Measurements from ENCODE around the gene KIF25.
"Not testable (repeated sequence)": the region's sequence is repeated elsewhere in the genome, so short reads cannot be mapped to it uniquely, and the experiment has no call there.

KIF25 gene

DNA sequence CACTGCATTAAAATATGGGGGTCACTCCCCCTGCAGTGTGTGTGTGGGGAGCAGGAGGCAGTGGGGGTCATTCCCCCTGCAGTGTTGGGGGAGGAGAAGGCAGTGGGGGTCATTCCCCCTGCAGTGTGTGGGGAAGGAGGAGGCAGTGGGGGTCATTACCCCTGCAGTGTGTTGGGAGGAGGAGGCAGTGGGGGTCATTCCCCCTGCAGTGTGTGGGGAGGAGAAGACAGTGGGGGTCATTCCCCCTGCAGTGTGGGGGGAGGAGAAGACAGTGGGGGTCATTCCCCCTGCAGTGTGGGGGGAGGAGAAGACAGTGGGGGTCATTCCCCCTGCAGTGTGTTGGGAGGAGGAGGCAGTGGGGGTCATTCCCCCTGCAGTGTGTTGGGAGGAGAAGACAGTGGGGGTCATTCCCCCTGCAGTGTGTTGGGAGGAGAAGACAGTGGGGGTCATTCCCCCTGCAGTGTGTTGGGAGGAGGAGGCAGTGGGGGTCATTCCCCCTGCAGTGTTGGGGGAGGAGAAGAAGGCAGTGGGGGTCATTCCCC, 21.3 kb upstream of the KIF25 start:
- not testable (repeated sequence) for DNase-seq

DNA sequence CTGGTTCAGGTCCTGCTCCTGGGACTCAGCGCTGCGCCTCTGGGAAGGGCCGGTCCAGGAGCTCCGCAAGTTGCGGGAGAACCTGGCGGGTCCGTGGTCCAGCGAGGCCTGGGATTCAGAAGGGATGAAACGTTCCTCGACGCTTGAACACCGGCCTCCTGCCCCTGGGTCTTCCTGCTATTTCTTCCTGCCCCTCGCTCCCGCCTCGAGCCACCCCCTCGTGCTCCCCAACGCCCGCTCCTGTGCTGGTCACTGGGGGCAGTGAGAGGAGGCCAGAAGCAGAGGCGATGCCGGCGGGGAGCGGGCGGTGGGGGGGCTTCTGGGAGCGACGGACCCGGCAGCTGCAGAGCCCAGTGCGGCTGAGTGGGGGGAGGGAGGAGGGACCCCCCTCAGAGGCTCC, 20.8 kb upstream of the KIF25 start:
- no peak for DNase-seq

DNA sequence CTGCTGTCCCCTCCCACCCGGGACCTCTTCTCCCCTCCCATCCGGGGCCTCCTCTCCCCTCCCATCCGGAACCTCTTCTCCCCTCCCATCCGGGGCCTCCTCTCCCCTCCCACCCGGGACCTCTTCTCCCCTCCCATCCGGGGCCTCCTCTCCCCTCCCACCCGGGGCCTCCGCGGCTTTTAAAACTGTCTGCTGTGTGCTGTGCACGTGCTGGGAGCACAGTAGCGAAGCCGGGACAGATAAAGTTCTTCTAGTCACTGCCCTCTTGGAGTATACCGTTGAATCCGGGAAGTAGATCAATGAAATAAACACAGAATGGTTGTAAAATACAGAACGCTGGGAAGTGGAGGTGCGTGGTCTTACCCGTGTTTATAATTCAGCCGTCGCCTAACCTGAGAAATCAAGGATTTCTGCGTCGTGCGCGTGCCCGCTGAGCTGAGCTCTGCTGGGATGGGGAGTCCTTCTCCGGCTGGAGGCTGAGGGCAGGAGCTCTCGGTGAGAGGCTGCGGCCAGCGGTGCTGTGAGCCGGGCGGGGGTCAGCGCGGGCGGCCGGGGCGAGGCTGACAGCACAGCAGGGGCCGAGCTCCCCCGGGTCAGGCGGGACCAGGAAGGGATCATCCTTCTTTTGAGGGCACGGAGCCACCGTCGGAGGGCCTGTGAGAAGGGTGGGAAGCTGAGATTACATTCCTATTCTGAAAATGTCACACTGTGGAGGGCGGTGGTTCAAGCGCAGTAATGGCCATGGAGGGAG, 19.6 kb upstream of the KIF25 start:
- no peak for DNase-seq

DNA sequence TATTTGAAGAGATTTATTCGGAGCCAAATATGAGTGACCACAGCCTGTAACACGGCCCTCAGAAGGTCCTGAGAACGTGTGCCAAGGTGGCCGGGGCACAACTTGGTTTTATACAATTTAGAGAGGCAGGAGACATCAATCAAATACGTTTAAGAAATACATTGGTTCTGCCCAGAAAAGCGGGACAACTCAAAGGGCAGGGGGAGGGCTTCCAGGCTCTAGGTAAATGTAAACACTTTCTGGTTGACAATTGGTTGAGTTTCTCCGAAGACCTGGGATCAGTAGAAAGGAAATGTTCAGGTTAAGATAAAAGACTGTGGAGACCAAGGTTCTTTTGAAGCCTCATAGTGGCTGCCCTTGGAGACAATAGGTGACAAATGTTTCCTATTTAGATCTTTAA, 18.9 kb upstream of the KIF25 start:
- DNase-seq: no peak

DNA sequence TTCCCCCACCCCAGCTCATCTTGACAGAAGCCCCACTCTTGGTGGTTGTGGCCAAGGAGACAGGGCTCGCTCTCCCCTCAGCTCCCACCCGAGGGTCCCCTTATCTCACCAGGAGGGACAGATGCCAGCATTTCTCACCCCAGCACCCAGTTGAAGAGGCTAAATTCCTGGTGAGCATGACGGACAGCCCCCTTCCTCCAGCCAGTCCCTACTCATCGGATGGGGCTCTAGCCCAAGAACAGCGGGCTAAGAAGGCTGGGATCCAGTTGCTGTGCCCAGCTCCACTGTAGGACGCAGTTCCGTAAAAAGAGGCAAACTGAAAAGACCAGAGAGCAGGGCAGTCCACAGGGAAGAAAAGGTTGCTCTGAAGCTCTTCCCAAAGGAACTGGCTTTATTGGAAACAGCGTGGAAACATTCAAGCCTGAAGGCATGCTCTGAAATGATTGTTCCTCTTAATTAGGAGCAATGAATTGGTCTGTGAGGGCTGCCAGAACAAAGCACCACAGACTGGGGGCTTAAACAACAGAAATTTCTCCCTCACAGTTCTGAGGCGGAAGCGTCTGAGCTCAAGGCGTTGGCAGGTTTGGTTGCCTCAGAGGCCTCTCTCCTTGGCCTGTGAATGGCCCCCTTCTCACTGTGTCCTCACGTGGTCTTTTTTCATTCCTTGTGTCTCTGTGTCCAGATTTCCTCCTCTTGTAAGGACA, 17.9 kb upstream of the KIF25 start:
- no peak for DNase-seq

DNA sequence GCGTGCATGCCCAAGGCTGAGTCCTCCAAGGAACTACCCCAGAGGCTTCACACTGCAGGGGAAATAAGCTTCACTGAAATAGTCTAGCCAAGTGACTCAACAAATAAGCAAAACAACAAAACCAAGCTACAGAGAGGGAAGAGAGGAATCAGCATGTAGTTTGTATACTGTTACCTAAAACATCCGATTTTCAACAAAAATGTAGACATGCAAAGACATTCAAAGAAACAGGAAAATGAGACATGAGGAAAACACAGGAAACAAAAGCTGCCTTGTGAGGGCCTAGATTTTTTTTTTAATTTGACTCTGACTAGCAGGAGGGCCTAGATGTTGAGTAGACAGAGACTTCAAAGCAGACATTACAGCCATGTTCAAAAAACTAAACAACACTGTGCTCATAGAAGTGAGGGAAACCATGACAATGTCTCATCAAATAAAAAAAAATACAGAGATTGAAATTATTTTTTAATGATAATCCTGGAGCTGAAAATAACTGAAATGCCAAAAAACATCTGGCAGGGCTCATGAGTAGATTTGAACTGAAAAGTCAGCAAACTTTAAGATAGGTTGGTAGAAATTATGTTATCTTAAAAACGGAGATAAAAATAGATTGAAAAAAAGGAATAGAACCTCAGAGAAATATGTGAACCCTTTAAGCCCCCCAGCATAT, 16.4 kb upstream of the KIF25 start:
- DNase-seq: no peak

DNA sequence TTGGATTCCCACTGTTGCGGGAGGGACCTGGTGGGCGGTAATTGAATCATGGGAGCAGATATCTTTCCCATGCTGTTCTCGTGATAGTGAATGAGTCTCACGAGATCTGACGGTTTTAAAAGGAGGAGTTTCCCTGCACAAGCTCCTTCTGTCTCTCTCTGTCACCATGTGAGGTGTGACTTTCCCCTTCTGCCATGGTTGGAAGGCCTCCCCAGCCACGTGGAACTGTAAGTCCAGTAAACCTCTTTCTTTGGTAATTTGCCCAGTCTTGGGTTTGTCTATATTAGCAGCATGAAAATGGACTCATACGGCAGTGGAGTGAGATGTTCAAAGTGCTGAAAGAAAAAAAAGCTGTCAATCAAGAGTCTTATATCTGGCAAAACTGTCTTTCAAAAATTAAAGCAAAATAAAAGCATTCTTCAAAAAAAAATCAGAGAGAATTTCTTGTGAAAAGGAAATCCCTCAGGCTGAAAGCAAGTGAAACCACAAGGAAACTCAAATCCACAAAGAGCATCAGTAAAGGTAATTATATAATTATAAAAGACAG, 15.5 kb upstream of the KIF25 start:
- DNase-seq: no peak

DNA sequence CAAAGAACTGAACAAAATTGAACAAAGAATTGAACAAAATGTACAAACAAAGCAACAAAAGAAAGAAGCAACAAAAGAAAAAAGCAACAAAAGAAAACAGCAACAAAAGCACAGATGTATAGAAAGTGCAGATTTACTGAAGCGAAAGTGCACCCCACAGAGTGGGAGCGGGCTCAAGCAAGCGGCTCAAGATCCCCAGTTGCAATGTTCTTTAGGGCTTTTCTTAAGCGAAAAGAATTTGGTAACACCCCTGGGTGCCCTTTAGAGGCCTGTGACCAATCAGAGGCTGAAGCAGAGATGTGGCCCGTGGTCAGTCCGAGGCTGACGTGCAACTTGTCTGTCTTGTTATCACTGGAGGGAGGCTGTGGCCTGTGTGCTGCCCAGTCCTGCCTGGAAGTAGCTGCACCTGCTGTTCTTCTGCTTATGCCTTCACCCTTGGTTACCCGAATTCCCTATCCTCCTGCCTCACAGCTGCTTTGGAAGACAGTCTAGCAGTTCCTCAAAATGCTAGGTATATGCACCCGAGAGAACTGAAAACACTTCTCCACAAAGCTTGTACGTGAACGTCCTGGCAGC, 13.2 kb upstream of the KIF25 start:
- DNase-seq: no peak

DNA sequence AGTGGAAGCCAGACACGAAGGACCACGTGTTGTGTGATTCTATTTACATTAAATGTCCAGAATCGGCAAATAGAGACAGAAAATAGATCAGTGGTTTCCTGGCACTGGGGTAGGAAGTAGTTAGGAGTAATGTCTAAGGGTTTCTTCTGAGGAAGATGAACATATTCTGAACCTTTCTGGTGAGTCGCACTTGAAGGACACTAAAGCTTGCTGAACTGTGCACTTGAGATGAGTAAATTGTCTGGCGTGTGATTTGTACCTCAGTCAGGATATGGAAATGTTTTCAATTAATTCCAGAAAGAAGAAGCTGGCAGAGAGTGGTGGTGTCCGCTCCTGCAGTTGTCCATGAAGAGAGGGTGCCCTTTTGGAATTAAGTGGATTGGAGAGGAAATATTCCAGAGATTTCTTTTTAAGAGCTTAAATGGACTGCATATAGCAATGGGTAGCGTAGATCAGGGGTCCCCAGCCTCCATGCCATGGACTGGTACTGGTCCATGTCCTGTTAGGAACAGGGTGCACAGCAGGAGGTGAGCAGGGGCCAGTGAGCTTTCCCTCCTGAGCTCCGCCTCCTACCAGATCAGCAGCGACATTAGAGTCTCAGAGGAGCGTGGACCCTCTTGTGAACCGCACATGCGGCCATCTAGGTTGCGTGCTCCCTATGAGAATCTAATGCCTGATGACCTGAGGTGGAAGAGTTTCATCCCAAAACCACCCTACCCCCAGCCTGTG, 12.4 kb upstream of the KIF25 start:
- no peak for DNase-seq

DNA sequence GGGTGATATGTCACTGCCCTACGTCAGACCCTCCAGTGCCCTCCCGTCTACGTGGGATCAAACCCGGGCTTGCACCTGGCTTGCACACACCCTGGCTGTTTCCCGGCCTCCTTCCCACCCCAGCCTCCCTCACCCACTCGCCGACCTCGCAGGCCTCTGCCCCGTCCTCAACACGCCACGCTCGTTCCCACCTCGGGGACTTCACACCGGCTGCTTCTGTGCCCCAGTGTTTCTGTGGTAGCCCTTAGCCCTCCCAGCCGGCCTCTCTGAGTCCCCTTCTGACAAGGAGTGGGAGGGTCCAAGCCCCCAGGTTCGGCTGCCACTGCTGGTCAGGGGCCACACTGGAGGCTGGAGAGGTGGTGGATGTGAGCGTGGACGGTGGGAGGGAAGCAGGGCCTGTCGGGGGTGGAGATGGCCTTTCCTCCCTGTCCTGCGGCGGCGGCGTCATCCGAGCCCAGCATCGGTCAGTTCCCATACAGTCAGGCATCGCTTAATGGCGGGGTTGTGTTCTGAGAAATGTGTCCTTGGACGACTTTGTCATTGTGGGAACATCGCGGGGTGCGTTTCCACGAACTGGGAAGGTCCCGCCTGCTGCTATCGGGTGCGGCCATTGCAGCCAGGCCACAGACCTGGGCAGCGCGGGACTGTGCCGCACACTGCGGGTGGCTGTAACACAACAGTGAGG, 11.4 kb upstream of the KIF25 start:
- no peak for DNase-seq

DNA sequence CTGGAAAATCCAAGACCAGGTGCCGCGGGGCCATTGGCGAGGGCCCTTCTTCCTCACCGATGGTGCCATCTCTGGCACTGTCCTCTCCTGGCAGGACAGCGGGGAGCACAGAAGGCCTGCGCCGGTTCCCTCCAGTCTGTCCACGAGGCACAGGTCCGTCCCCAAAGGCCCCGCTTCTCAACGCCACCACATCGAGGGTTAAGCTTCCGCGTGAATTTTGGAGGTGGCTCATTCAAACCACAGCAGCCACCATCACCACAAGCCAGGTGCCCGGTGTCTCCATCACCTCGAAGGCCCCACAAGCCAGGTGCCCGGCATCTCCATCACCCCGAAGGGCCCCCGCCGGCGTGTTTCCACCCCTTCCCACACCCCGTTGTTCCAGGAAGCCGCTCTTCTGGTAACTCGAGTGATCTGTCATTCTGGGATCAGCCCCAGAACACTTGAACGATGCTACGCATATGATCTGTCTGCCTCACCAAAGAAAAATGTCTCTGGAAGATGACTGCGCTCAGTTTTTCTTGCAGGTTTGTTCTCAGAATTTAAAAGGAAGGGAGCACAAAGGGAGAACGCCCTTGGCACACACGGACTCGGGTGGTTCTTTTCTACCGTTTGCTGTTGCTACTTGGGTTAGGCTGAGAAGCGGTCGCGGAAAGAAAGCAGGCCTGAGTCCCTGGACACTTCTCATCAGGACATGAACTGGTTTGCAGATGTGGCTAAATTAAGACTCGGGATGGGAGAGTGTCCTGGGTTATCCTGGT, 9.9 kb upstream of the KIF25 start:
- no peak for DNase-seq

DNA sequence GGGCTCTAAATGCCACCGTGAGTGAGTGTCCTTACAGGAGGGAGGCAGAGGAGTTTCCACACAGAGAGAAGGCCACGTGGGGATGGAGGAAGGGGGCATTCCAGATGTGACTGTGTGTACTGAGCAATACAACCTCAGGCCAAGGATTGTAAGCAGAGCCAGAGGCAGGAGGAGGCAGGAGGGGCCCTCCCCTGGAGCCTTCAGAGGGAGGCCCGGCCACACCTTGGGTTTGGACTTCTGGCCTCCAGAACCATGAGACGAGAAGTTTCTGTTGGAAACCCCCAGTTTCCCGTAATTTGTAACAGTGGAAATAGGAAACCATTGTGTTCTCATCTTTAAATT, 9.3 kb upstream of the KIF25 start:
- no peak for DNase-seq

DNA sequence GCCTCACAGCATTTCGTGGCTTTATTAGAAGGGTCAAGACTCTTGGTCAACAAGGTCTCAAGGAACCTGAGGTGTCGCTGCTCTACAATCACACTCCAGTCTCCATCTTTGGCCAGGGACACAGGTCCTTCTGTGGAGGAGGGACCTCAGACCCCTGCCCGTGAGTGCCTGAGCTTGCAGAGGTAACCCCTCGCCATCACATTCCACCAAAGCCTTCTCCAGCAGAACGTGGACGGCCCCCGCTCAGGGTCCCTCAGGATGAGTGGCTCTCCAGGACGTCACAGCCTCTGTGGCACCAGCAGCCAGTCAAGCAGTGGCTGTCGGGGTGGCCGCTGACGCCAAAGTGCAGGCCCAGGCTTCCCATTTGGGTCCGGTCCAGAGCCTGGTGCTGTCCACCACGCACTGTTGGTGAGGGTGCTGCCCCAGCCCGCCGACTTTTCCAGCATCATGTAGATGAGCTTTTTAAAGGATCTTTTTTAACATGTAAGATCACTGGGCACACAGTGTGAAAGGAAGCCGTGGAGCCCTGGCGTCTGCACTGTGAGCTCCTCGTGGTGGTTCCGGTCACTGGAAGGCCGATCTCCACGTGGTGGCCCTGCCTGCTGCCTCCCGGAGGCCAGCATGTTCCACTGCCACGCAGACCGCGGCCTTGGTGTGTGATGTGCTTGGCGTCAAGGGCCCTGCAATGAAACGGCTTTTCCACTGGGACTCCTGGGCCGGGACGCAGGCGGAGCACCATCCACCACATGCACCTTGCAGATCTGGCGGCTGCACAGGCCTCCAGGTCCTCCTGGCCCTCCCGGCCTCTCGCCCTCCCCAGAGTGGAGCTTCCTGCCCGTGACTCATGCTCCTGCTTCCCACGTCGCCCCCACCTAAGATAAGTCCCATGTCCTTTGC, 8.3 kb upstream of the KIF25 start:
- DNase-seq: no peak

DNA sequence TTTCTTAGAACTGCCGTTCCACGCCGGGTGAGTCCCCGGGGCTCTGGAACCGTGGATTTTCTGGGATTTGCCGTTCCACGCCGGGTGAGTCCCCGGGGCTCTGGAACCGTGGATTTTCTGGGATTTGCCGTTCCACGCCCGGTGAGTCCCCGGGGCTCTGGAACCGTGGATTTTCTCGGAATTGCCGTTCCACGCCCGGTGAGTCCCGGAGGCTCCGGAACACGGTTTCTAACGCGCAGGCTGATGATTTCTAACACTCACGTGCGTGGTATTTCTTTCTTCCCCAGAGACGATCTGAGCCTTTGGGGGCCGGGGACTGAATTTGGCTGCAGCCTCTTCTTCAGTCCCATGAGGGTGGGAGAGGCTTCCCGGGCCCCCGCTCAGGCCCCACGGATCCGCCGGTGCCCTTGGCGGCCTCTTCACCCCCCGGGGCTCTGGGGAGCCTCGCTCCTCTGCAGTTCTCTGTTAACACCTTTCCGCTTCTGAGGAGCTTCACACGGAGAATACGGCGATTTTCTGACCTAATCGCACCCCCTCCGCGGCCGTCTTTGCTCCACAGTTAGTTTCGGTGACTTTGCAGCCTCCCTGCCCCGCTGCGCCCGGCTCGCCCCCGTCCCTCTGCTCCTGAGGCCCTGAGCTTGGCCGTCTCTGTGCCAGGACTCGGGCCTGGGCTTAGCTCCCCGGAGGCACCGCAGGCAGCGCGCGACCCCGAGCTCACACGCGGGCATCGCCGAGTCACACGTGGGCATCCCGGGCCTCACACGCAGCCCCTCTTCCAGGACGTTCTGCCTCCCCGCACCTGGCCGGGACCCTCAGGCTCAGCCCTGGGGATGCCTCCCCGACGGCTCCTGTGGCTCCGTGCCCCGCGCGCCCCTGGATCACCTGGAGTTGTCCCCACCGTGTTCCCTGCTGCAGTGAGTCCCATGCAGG, 7.2 kb upstream of the KIF25 start:
- no peak for DNase-seq

DNA sequence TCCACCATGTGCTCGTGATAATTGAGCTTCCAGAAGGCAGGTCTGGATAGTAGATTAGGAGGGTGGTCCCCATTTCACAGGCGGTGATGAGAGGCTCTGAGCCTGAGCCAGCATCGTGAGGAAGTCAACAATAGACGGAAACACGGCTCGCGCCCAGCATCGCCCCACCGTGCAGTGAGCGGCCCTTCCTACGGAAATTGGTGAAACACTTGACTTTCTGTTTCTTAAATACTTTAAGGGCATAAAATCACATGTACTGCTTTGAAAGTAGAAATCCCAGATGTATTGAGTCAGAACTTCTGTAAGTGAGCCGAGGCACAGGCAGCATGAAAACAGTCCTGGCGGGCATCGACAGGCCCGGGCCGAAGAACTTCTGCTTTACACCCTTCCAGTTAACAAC, 4.3 kb upstream of the KIF25 start:
- DNase-seq: no peak

DNA sequence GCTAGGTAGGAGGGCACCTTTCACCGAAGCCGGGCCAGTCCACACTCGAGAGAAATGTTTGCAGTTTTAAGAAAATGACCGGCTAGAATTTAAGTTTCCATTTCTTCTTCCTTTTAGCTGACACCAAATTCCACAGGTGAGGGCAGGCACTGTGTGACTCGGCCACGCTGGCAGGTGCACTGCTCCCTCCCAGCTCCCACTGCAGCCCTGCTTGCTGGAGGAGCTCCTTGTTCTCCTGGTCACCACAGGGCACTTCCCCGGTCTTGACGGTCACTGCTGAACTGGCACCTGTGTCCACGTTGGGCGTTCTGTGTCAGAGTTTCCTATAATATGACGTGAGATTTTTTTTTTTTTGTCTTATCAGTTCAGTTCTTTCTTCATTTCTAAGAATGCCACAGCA, 3.6 kb upstream of the KIF25 start:
- DNase-seq: no peak

DNA sequence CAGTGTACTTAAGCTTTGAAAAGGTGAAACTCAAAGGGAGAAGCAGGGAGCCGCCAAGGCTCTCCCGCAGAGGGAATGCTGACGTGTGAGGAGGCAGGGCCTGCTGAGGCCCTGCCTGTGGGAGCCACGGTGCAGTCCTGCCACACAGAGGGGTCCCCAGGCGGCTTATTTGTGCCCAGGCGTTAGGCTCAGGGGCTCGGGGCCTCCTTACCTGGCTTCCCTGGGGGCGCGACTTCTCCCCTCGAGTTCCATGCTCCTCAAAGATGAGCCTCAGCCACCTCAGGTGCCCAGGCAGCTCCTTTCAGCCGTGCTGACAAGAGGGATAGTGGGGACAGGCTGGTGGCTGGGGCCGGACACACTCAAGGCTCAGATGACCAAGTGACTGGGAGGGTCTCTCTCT, 2.2 kb upstream of the KIF25 start:
- DNase-seq: no peak

DNA sequence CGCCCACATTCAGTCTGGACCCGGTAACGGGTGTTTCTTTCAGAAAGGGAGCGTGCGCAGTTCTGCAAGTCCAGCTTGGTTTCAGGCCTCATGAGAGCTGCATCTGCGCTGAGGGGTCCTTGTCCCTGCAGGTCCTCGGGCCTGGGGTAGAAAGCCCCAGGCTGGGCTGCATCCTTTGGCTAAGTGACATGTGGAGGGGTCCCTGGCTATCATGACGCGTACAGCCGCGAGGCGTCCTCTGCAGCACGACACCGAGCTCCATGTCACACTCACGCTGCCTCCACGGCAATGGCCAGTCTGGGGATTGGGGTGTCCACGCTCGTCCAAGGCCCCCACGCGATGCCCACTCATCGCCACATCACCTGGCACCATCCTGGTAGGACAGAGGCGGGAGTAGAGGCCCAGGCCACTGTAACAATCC, 1.7 kb upstream of the KIF25 start:
- no peak for DNase-seq
